A549 (cell line): ENCODE measurements around the gene GSG1L. TPM values are rescaled to one million over a fixed set of nuclear protein-coding genes. Genes with fewer than 3 reads are reported as not detected.

Source experiments
- ATAC-seq, 2 experiments: fragments of 200-7000 bp in 1 of 2; fragments of >200 bp in 1 of 2; cut with Nextera tagmentation in 1 of 2; cut with Tn5 transposase in 1 of 2; 3 replicates each; pipeline versions ENCODE4 v1.8.0 to v1.9.1; 2018 to 2020; ENCODE audit warnings: mild to moderate bottlenecking in 1 of 2, moderate library complexity in 1 of 2
- CTCF ChIA-PET: fragments of 300-600 bp; sonication (Branson Sonifier 250); formaldehyde crosslinking; extraction: SDS; loops from one replicate; lab custom pipeline; 2021; ENCODE audit warnings: antibody characterized with exemption, inconsistent platforms; lab: Yijun Ruan, JAX
- POLR2A ChIA-PET: fragments of 350-600 bp; formaldehyde crosslinking; extraction: SDS; loops from one replicate; lab custom pipeline; 2021; ENCODE audit warnings: antibody characterized with exemption, inconsistent platforms; lab: Yijun Ruan, JAX
- DNase-seq, 2 experiments: peaks; one replicate each; pipeline versions ENCODE4 v3.0.0 to v3.0.0-alpha.2; 2011 to 2016; ENCODE audit warnings: low read depth in 1 of 2, low spot score in 1 of 2
- FAIRE-seq: peaks from 2 replicates; lab custom pipeline; 2011; peaks lifted over from hg19 to GRCh38; lab: Jason Lieb, UNC
- H3K27ac ChIP-seq, 2 experiments: fragments of >200 bp; sonication (Bioruptor Twin); formaldehyde crosslinking; 3 replicates each; pipeline ENCODE4 v1.5.1; 2016 to 2017
- H3K4me1 ChIP-seq: fragments of >200 bp; sonication (Bioruptor Twin); formaldehyde crosslinking; 3 replicates; pipeline ENCODE4 v1.6.1; 2016
- H3K4me2 ChIP-seq: fragments of >200 bp; sonication (Bioruptor Twin); formaldehyde crosslinking; 3 replicates; pipeline ENCODE4 v1.6.1; 2016
- H3K4me3 ChIP-seq: fragments of >200 bp; sonication (Bioruptor Twin); formaldehyde crosslinking; 3 replicates; pipeline ENCODE4 v1.5.1; 2016
- H3K9me3 ChIP-seq: fragments of >200 bp; sonication (Bioruptor Twin); formaldehyde crosslinking; 3 replicates; pipeline ENCODE4 v1.6.1; 2016
- BHLHE40 ChIP-seq: IDR thresholded peaks from 2 replicates; pipeline ENCODE4 v1.6.1; 2012; ENCODE audit warnings: low read depth, low read length, inconsistent platforms
- CBX2 ChIP-seq: fragments of 200-600 bp; sonication (generic); IDR thresholded peaks from 2 replicates; pipeline ENCODE4 v1.6.1; 2016; ENCODE audit warnings: low read depth, mild to moderate bottlenecking, borderline replicate concordance
- CHD2 ChIP-seq: fragments of 150-350 bp; IDR thresholded peaks from 2 replicates; pipeline ENCODE4 v1.6.1; 2014; ENCODE audit warnings: low read length; ENCODE audit not compliant: partially characterized antibody
- EP300 ChIP-seq, 2 experiments: fragments of >200 bp; sonication (Bioruptor Twin); formaldehyde crosslinking; IDR thresholded peaks; 2 replicates in 1 of 2; 3 replicates in 1 of 2; pipeline ENCODE4 v1.6.1; 2016 to 2017
- ESRRA ChIP-seq: fragments of 150-350 bp; IDR thresholded peaks from 2 replicates; pipeline ENCODE4 v1.6.1; 2014; ENCODE audit warnings: mild to moderate bottlenecking, low read length, borderline replicate concordance
- HDAC2 ChIP-seq: fragments of 200-600 bp; sonication (generic); IDR thresholded peaks from 2 replicates; pipeline ENCODE4 v1.6.1; 2016
- HOXB5 ChIP-seq: fragments of 250-450 bp; sonication (Bioruptor Pico); IDR thresholded peaks from 2 replicates; pipeline ENCODE4 v1.5.0; 2020; ENCODE audit warnings: mild to moderate bottlenecking, moderate library complexity
- JUN ChIP-seq, 2 experiments: fragments of >200 bp; sonication (Bioruptor Twin); formaldehyde crosslinking; IDR thresholded peaks; 2 replicates in 1 of 2; 3 replicates in 1 of 2; pipeline ENCODE4 v1.6.1; 2016 to 2017
- KDM1A ChIP-seq: fragments of 200-600 bp; sonication (generic); IDR thresholded peaks from 2 replicates; pipeline ENCODE4 v1.6.1; 2016; ENCODE audit warnings: low read depth, mild to moderate bottlenecking
- NFE2L2 ChIP-seq: fragments of 150-350 bp; conservative IDR thresholded peaks from 2 replicates; pipeline ENCODE4 v1.6.1; 2014; ENCODE audit warnings: low read length
- POLR2AphosphoS2 ChIP-seq: conservative IDR thresholded peaks from 2 replicates; pipeline ENCODE4 v1.6.1; 2012; ENCODE audit warnings: low read length, improper control_type of control experiment, inconsistent platforms
- RARB ChIP-seq: fragments of 250-450 bp; sonication (Bioruptor Pico); IDR thresholded peaks from 2 replicates; pipeline ENCODE4 v1.8.0; 2021; ENCODE audit warnings: mild to moderate bottlenecking, moderate library complexity
- SMC3 ChIP-seq: fragments of >200 bp; sonication (Bioruptor Twin); formaldehyde crosslinking; IDR thresholded peaks from 3 replicates; pipeline ENCODE4 v1.6.1; 2018; ENCODE audit warnings: inconsistent platforms
- SREBF2 ChIP-seq: fragments of 450-650 bp; IDR thresholded peaks from 2 replicates; pipeline ENCODE4 v1.6.1; 2014; ENCODE audit warnings: mild to moderate bottlenecking, moderate library complexity
- TFCP2L1 ChIP-seq: fragments of 250-450 bp; sonication (Bioruptor Pico); IDR thresholded peaks from 2 replicates; pipeline ENCODE4 v1.5.0; 2021; ENCODE audit warnings: mild to moderate bottlenecking
- TP53 ChIP-seq: fragments of 250-450 bp; sonication (Bioruptor Pico); IDR thresholded peaks from 2 replicates; pipeline ENCODE4 v1.5.0; 2021; ENCODE audit warnings: mild to moderate bottlenecking, moderate library complexity
- ZC3H11A ChIP-seq: fragments of 450-650 bp; IDR thresholded peaks from 2 replicates; pipeline ENCODE4 v1.6.1; 2014; ENCODE audit warnings: antibody characterized with exemption, mild to moderate bottlenecking
- ZNF302 ChIP-seq: fragments of 250-450 bp; sonication (Bioruptor Pico); IDR thresholded peaks from 2 replicates; pipeline ENCODE4 v1.9.0; 2021; ENCODE audit warnings: inconsistent platforms, mild to moderate bottlenecking, moderate library complexity
- WGBS: methylation state at CpG from one replicate; pipeline ENCODE4 v1.1.6; 2017; ENCODE audit errors: missing lambda C conversion rate; 5-methylcytosine and 5-hydroxymethylcytosine counted together
- polyA plus RNA-seq, 4 experiments: library from polyadenylated mRNA; depleted of rRNA in 3 of 4; stranded (reverse); fragments of >200 nt; fragmentation: RNase III in 1 of 4; extraction: RNeasy Plus Mini Kit Qiagen cat#74134 plus additional on column Dnase treatment in 1 of 4; gene quantifications; 2 replicates in 3 of 4; 3 replicates in 1 of 4; pipeline ENCODE4 v1.2.3, GENCODE V29; 2011 to 2017
- TF ChIP-seq, protein P1 (sequence below): fragments of 250-450 bp; sonication (Bioruptor Pico); IDR thresholded peaks from 2 replicates; pipeline ENCODE4 v1.5.0; 2020; ENCODE audit warnings: low read depth, mild to moderate bottlenecking, moderate library complexity
- TF ChIP-seq, protein P2 (sequence below): fragments of 150-350 bp; IDR thresholded peaks from 2 replicates; pipeline ENCODE4 v1.6.1; 2014; ENCODE audit warnings: low read depth, mild to moderate bottlenecking, low read length
- TF ChIP-seq, protein P3 (sequence below): fragments of 250-450 bp; sonication (Bioruptor Pico); IDR thresholded peaks from 2 replicates; pipeline ENCODE4 v1.5.0; 2021; ENCODE audit warnings: mild to moderate bottlenecking, moderate library complexity, borderline replicate concordance
- TF ChIP-seq, protein P4 (sequence below): IDR thresholded peaks from 2 replicates; pipeline ENCODE4 v1.6.1; 2012
- TF ChIP-seq, protein P5 (sequence below): fragments of 200-600 bp; sonication (generic); IDR thresholded peaks from 2 replicates; pipeline ENCODE4 v1.6.1; 2016; ENCODE audit warnings: antibody characterized with exemption, mild to moderate bottlenecking, moderate library complexity

Gene GSG1L
- polyA plus RNA-seq, 2 of the 4 experiments (the other 2 are of a cell fraction), result not detected

DNA sequence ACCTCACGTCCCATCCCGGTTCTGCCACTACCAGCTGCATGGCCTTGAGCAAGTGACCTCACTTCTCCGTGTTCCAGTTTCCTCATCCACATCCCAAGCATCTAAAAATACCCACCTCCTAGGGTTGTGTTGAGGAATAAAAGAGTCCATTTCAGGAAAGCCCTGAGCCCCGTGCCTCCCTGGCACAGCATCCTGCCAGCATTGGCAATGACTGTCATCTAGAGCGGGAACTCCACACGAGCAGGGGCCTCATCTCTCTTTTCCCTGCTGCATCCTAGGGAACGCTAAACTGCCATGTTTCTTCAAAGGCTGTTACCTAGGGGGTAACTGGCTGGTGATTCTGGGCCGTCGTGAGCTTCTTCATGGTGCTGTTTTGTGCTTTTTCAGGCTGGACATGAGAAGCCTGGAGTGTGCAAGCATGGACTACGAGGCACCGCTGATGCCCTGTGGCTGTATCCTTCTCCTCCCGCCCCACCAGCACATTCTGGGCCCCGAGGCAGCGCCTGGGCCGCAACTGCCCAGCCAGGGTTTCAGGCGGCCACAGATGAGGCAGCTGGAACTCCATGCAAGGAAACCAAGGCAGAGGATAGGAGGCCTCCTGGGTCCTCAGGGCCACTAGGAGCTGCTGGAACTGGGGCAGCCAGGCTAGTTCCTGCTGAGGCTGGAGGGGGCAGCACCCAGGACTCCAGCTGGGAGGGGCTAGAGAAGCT, 292.2 kb downstream of the GSG1L start:
- CTCF ChIA-PET, result interaction anchor here (0.6 to 0.9 kb wide), 2 partner anchors 300 to 1173 kb away, joined by 3 to 4 read pairs; no protein-coding TSS in a partner anchor
- no peak for FAIRE-seq
- H3K4me2 ChIP-seq, result no peak overlapping the region

DNA sequence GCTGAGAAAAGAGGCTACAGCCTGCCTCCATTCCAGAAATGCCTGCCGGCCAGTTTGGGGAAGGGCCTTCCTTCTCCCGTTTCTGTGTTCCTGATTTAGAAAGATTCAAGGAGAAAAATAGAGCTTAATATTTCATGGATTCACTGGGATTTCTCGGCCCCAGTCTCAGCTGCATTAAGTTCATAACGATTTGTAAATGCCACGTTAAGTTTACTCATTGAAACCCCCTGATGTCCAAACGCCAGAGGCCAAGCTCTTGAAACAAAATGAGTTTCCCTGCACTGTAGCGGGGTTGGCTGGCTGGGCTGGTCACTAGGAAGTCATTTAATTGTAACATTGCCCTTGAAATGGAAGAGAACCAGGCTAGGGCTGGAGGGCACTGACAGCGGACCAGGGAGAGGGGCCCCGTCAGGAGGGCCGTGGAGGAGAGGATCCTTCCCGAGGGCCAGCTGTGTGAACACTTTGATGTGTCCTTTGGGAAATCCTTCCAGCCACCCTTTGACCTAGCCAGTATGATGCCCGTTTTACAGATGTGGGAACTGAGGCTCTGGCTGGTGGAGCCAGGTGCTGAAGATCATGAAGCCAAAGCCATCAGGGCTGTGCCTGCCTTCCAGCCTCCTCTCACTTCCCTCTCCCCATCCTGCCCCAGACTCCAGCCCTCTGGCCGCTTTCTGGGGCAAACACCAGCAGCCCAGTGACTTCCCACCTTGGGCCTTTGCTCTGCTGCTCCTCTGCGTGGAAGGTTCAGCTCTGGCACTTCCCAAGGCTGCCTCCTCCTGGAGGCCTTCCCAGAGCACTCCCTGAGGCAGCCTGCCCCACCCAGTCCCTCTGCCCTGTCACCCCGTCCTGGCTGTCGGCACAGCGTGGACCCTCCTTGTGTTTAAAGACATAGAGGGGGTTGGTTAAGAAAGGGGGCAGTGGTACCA, 293.0 kb downstream of the GSG1L start:
- no peak overlapping the region for H3K4me2 ChIP-seq
- no peak overlapping the region for H3K27ac ChIP-seq
- WGBS, result 87% methylated on average over 16 of the region's 17 CpGs
- POLR2A ChIA-PET, result no interaction called here
- DNase-seq, result no peak
- ATAC-seq, result no peak
- CTCF ChIA-PET, result no interaction called here
- H3K9me3 ChIP-seq, result no peaks in the 10 kb centered on the region
- H3K4me3 ChIP-seq, result no peak overlapping the region
- no peak for FAIRE-seq
- no peaks in the 10 kb centered on the region for H3K4me1 ChIP-seq
- TF ChIP-seq, protein P1, sequence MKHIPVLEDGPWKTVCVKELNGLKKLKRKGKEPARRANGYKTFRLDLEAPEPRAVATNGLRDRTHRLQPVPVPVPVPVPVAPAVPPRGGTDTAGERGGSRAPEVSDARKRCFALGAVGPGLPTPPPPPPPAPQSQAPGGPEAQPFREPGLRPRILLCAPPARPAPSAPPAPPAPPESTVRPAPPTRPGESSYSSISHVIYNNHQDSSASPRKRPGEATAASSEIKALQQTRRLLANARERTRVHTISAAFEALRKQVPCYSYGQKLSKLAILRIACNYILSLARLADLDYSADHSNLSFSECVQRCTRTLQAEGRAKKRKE (CRISPR knock-in tag), result no peak
- TF ChIP-seq CHD2 (no peak), ESRRA (no peak), HOXB5 (CRISPR knock-in tag) (no peak), NFE2L2 (no peak), HDAC2 (no peak), BHLHE40 (no peak), POLR2AphosphoS2 (no peak)
- TF ChIP-seq, protein P2, sequence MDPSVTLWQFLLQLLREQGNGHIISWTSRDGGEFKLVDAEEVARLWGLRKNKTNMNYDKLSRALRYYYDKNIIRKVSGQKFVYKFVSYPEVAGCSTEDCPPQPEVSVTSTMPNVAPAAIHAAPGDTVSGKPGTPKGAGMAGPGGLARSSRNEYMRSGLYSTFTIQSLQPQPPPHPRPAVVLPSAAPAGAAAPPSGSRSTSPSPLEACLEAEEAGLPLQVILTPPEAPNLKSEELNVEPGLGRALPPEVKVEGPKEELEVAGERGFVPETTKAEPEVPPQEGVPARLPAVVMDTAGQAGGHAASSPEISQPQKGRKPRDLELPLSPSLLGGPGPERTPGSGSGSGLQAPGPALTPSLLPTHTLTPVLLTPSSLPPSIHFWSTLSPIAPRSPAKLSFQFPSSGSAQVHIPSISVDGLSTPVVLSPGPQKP, result no peak

More for the DNA sequence above, 292.2 kb downstream of the GSG1L start:
- 86% methylated on average over 7 of the region's 16 CpGs for WGBS
- TF ChIP-seq EP300 (IDR thresholded peaks at IDR 0.05), result no peak
- TF ChIP-seq ZNF302 (CRISPR knock-in tag), result no peak
- TF ChIP-seq, protein P3, sequence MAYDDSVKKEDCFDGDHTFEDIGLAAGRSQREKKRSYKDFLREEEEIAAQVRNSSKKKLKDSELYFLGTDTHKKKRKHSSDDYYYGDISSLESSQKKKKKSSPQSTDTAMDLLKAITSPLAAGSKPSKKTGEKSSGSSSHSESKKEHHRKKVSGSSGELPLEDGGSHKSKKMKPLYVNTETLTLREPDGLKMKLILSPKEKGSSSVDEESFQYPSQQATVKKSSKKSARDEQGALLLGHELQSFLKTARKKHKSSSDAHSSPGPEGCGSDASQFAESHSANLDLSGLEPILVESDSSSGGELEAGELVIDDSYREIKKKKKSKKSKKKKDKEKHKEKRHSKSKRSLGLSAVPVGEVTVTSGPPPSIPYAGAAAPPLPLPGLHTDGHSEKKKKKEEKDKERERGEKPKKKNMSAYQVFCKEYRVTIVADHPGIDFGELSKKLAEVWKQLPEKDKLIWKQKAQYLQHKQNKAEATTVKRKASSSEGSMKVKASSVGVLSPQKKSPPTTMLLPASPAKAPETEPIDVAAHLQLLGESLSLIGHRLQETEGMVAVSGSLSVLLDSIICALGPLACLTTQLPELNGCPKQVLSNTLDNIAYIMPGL (CRISPR knock-in tag), result no peak
- no peak for TF ChIP-seq SREBF2
- no peak for TF ChIP-seq TFCP2L1 (CRISPR knock-in tag)
- no peak for TF ChIP-seq JUN (IDR thresholded peaks at IDR 0.05)
- TF ChIP-seq RARB (CRISPR knock-in tag), result no peak
- TF ChIP-seq, protein P1 (CRISPR knock-in tag), result no peak
- no peak for TF ChIP-seq ZC3H11A
- no peak for TF ChIP-seq TP53
- no peak for TF ChIP-seq KDM1A
- no peak for TF ChIP-seq HDAC2
- TF ChIP-seq, protein P4, sequence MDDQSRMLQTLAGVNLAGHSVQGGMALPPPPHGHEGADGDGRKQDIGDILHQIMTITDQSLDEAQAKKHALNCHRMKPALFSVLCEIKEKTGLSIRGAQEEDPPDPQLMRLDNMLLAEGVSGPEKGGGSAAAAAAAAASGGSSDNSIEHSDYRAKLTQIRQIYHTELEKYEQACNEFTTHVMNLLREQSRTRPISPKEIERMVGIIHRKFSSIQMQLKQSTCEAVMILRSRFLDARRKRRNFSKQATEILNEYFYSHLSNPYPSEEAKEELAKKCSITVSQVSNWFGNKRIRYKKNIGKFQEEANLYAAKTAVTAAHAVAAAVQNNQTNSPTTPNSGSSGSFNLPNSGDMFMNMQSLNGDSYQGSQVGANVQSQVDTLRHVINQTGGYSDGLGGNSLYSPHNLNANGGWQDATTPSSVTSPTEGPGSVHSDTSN, result no peak
- TF ChIP-seq SMC3, result no peak
- TF ChIP-seq CBX2, result no peak
- TF ChIP-seq, protein P5, sequence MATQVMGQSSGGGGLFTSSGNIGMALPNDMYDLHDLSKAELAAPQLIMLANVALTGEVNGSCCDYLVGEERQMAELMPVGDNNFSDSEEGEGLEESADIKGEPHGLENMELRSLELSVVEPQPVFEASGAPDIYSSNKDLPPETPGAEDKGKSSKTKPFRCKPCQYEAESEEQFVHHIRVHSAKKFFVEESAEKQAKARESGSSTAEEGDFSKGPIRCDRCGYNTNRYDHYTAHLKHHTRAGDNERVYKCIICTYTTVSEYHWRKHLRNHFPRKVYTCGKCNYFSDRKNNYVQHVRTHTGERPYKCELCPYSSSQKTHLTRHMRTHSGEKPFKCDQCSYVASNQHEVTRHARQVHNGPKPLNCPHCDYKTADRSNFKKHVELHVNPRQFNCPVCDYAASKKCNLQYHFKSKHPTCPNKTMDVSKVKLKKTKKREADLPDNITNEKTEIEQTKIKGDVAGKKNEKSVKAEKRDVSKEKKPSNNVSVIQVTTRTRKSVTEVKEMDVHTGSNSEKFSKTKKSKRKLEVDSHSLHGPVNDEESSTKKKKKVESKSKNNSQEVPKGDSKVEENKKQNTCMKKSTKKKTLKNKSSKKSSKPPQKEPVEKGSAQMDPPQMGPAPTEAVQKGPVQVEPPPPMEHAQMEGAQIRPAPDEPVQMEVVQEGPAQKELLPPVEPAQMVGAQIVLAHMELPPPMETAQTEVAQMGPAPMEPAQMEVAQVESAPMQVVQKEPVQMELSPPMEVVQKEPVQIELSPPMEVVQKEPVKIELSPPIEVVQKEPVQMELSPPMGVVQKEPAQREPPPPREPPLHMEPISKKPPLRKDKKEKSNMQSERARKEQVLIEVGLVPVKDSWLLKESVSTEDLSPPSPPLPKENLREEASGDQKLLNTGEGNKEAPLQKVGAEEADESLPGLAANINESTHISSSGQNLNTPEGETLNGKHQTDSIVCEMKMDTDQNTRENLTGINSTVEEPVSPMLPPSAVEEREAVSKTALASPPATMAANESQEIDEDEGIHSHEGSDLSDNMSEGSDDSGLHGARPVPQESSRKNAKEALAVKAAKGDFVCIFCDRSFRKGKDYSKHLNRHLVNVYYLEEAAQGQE, result no peak
- TF ChIP-seq, all 56 proteins: peak for 0
- POLR2A ChIA-PET, result no interaction called here
- no peak; a peak in 1 of 6 replicates for ATAC-seq
- Histone ChIP-seq H3K27ac (no peak overlapping the region), H3K9me3 (no peaks in the 10 kb centered on the region), H3K4me1 (no peaks in the 10 kb centered on the region), H3K4me3 (no peak overlapping the region)
- no peak for DNase-seq
